Measurements from ENCODE around the gene PDC. TPM values are rescaled to one million over a fixed set of nuclear protein-coding genes. Genes with fewer than 3 reads are reported as not detected.

The PDC gene
- total and polyA plus RNA-seq, 8 donors, result not detected

GRCh38 chr1:186499571-186499970 lies 38.7 kb upstream of the PDC start:
- intact Hi-C loops (cut with DNase I; ENCODE audit: low total_unique reads), result no loop called here
- Histone ChIP-seq H3K4me1 (no peaks in the 10 kb centered on the region), H3K27ac (no peak overlapping the region), H3K4me3 (no peak overlapping the region), H3K27me3 (no peaks in the 10 kb centered on the region), H3K36me3 (no peaks in the 10 kb centered on the region), H3K9me3 (no peaks in the 10 kb centered on the region)
- no peak for DNase-seq
- WGBS, 5 donors, result 83 to 93% (median 91%) methylated on average over 1 of the region's 1 CpG
- TF ChIP-seq EP300 (IDR thresholded peaks at IDR 0.05) (no peak), POLR2AphosphoS5 (IDR thresholded peaks at IDR 0.05) (no peak), CTCF (IDR thresholded peaks at IDR 0.05) (no peak), POLR2A (IDR thresholded peaks at IDR 0.05) (no peak)

GRCh38 chr1:186498695-186499389 lies 37.9 kb upstream of the PDC start:
- Histone ChIP-seq H3K4me1 (no peaks in the 10 kb centered on the region), H3K4me3 (no peak overlapping the region), H3K36me3 (no peaks in the 10 kb centered on the region), H3K27ac (no peak overlapping the region), H3K27me3 (no peaks in the 10 kb centered on the region), H3K9me3 (no peaks in the 10 kb centered on the region)
- 32 to 51% (median 42%) methylated on average over 4 of the region's 4 CpGs for WGBS, 5 donors
- TF ChIP-seq EP300 (IDR thresholded peaks at IDR 0.05) (no peak), CTCF (IDR thresholded peaks at IDR 0.05) (no peak), POLR2AphosphoS5 (IDR thresholded peaks at IDR 0.05) (no peak), POLR2A (IDR thresholded peaks at IDR 0.05) (no peak)
- intact Hi-C loops (cut with DNase I; ENCODE audit: low total_unique reads), result no loop called here
- DNase-seq, result no peak

GRCh38 chr1:186498071-186498470 lies 37.2 kb upstream of the PDC start:
- no peaks in the 10 kb centered on the region for H3K36me3 ChIP-seq
- no peak overlapping the region for H3K4me3 ChIP-seq
- peaks cover 0 to 1% (median 0%) of the 10 kb centered on the region in 4 donors for H3K4me1 ChIP-seq
- TF ChIP-seq POLR2AphosphoS5 (IDR thresholded peaks at IDR 0.05), result no peak
- no peak for TF ChIP-seq CTCF (IDR thresholded peaks at IDR 0.05)
- no peak for TF ChIP-seq POLR2A (IDR thresholded peaks at IDR 0.05)
- no peak for TF ChIP-seq EP300 (IDR thresholded peaks at IDR 0.05)
- no peaks in the 10 kb centered on the region for H3K9me3 ChIP-seq
- WGBS, 5 donors, result 72 to 85% (median 77%) methylated on average over 4 of the region's 4 CpGs
- H3K27me3 ChIP-seq, result no peaks in the 10 kb centered on the region
- intact Hi-C loops (cut with DNase I; ENCODE audit: low total_unique reads), result no loop called here
- H3K27ac ChIP-seq, result no peak overlapping the region
- DNase-seq, result no peak

GRCh38 chr1:186497651-186498050 lies 36.7 kb upstream of the PDC start:
- Histone ChIP-seq H3K4me3 (no peak overlapping the region), H3K9me3 (no peaks in the 10 kb centered on the region), H3K4me1 (peaks cover 0 to 5% (median 0%) of the 10 kb centered on the region in 4 donors), H3K27ac (no peak overlapping the region), H3K27me3 (no peaks in the 10 kb centered on the region), H3K36me3 (no peaks in the 10 kb centered on the region)
- DNase-seq, result no peak
- intact Hi-C loops (cut with DNase I; ENCODE audit: low total_unique reads), result no loop called here
- 92 to 97% (median 95%) methylated on average over 3 of the region's 3 CpGs for WGBS, 5 donors
- TF ChIP-seq POLR2AphosphoS5 (IDR thresholded peaks at IDR 0.05), result no peak
- no peak for TF ChIP-seq EP300 (IDR thresholded peaks at IDR 0.05)
- TF ChIP-seq CTCF (IDR thresholded peaks at IDR 0.05), result no peak
- no peak for TF ChIP-seq POLR2A (IDR thresholded peaks at IDR 0.05)

Measured in stomach (tissue), 9 donors.